GM18861 (cell line): ENCODE results near the gene GALC.
A peak's percentile ranks its signal among the peaks of the same experiment; 100 is the strongest.

Experiments
- ATAC-seq: cut with Tn5 transposase; IDR thresholded peaks from one replicate; pipeline ENCODE4 v1.9.1; 2021; ENCODE audit not compliant: unreplicated experiment

Gene GALC

GRCh38 chr14:87960013-87960787 lies 32.8 kb downstream of the GALC start:
- no peak for ATAC-seq

DNA sequence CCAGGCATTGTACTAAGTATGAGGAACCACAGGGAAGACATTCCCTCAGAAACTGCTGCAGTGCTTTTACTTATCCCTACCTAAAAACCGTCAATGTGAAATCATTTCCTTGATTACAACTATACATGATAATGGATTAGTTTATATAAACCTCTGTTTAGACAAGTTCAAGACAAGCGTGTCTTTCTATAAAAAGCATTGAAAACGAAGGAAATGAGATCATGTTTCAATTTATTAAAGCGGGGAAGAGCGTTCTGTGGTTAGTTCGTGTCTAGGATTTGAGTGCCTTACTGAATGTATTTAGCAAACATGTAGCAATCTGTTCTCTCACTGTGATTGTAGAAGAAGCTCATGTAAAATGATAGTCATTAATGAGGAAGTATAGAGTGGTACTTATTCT lies 37.5 kb downstream of the GALC start:
- ATAC-seq: no peak

GRCh38 chr14:87952307-87953094 lies 40.5 kb downstream of the GALC start:
- ATAC-seq: peak; percentile 69

GRCh38 chr14:87944987-87945604 lies 47.9 kb downstream of the GALC start:
- ATAC-seq: no peak

- no peak for ATAC-seq
Measured at GRCh38 chr14:87940894-87941293, 52.1 kb downstream of the GALC start.

DNA sequence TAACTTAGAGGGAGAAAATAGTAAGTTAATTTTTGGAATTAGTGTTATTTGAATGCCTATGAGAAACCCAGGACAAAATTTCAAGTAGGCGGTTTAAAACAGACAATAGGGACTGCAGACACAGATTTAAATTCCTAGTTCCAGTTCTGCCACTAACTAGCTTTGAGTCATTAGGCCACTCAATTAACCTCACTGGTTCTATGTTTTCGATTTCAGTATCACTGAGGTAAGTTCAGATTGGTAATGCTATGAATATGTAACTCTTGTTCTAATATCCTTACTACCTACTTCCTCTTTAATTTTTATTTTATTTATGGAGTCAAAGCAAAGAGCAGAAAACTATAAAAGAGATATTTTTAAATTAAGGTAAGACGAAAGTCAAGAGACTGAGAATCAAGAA lies 52.6 kb downstream of the GALC start:
- peak; percentile 98 for ATAC-seq

DNA sequence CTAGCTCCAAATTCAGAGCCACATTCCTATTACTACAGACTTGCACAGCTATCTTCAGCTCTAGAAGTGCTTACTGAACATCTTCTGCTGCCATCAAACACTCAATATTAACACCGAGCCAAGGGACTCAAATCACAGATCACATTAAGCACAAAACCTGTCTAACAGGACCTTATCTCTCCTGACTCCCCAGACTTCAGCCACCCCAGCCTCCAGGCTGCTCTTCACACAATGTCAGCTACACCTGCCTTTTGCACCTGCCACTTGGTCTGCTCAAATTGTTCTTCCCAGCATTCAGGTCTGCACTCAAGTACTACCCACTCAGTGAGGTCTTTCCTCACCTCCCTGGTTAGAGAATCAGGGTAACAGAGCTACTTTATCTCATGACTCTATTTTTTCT lies 57.1 kb downstream of the GALC start:
- no peak for ATAC-seq

- ATAC-seq: no peak
Measured at GRCh38 chr14:87935081-87935828, 57.7 kb downstream of the GALC start.

- no peak for ATAC-seq
Measured at GRCh38 chr14:87934185-87934584, 58.8 kb downstream of the GALC start.

DNA sequence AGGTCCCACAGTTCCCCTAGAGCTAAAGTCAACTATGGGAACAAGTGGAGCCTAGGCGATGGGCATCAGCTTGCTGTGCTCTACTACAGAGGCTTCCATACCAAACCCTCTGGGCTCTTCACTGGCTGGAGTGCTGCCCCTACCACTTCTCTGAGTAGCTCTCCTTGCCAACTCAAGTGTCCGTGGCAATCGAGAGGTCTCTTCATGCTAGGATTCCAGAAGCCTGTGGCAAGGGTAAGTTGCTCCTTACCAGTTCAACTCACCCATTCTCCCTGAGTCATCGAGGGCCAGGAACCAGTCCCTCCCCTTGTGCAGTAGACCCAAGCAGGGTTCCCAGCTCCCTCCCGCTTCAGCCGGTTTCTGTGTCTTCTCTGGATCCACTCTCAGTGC lies 76.1 kb downstream of the GALC start:
- no peak for ATAC-seq

- ATAC-seq: no peak
Measured at GRCh38 chr14:87916103-87916885, 76.7 kb downstream of the GALC start.

DNA sequence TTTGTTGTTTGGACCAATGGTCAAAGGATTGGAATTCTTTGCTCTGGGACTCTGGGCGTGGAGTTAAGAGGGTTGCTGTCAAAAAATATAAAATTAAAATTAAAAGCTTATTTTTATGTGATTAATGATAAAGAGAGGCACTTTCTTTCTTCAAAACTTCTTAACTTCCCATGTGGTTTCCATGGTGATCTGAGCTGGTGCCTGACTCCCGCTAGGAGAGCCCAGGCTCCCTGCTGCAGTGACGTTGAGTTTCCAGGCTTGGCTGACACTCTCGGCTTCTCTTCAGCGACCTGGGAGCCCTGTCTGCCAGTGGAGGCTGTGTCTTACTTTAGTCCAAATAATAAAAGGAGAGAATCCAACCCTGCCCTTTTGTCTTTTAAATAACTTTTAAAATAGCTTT lies 84.4 kb downstream of the GALC start:
- ATAC-seq: no peak

DNA sequence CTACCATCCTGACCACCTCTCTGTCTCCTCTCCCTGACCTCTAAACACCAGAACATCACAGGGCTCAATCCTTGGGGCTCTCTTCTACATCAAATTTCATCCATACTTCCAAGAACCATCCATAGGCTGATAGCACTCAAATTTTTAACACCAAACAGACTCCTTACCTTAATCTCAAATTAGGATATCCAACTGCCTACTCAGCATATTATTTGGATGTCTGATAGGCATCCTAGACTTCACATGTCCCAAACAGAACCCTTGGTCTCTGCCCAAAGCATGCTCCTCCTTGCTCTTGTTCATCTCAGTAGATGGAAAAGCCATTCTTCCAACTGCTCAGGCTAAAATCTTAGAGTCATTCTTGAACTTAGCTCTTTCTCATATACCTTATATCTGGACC lies 91.3 kb downstream of the GALC start:
- no peak for ATAC-seq

DNA sequence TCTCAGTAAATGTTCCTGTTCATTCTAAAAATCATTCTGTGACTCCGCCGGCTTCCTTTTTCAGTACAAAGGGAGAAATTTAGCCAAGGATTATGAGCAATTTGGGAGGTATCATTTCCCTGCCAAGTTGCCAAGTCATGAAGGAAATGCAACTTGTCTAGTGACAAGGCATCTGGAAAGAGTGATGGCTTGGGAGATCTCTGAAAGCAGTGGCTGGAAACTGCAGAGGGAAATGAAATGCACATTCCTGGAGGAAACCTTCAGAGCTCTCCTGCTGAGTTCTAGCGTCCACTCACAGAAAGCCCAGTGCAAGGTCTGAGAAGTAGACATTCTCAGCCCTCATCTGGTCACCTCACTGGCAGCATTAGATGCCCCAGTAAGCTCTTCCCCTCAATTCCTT lies 91.7 kb downstream of the GALC start:
- no peak for ATAC-seq

- no peak for ATAC-seq
Measured at GRCh38 chr14:87899228-87899627, 93.8 kb downstream of the GALC start.

DNA sequence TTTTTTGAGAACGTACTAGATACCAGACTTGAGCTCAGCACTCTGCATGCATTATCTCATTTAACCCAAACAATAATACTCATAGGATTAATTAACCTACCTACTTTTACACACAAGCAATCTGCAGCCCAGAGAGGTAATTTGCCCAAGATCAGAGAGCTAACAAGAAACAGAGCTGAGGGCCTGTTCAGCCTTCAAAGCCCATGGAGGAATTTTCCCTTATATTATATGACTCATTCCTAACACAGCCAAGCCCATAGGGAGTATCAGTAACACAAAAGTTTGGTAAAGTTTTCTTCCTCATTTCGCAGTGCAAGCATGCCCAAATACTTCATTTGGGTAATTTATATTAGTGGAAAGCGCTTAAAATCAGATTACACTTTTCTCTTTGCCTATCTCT lies 94.7 kb downstream of the GALC start:
- ATAC-seq: no peak

DNA sequence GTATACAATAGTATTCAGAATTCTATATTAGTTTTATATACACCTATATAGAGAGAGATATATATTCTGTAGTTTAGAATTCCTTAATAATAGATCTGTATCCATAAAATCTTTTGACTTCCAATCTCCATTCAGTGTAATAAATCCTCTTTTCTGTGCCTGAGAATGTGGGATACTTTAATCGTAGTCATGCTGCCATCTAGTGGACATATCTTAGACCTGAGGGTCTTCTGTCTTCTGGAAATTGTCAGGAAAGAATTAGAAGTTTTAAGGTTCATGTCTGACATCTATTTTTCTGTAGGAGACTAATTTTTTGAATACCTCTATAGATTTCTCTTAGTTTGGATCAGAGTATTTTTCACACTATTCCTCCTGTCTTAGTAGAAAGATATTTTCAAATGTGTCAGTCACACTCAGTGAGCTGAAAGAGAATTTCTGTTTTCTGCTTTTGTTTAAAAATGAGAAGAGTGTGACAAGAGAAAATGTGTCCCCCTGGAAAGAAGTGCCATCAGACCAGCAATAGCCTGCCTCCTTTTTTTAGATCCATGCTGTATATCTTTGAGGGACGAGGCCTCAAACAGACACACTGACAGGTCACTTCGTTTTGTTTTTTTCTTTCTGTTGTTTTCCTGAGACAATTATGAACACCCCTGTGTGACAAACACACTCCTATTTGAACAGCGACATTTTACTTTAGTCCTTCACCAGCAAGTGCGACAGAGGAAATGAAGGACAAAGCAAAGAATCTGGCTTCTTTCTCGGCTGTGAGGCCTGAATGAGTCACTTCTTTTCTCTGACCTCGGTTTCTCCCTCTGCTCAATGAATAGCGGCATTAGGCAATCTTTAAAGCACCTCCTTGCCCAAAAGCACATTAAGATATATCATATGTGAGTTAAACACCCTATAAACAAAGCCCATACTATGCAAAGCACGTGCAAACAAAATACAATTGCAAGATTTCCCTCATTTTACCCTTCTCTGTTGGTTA lies 96.3 kb downstream of the GALC start:
- ATAC-seq: peak; percentile 72

GRCh38 chr14:87894920-87895319 lies 98.1 kb downstream of the GALC start:
- no peak for ATAC-seq

DNA sequence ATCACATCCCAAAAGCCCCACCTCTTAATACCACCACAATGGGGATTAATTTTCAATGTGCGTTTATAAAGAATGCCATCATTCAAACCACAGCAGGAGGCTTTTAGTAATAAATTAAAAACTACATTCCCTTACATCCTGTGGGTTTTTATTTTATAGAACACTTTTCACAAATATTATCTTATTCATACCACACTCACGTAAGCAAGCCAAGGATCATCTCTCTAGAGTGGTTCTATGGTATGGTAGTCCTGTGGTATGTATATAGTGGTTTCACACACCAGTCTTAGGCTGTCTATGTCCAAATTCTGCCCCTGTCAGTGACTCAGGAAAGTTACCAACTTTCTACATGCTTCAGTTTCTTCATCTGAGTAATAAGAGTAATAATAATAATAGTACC lies 100.2 kb downstream of the GALC start:
- ATAC-seq: no peak
